GM23338 (cell line): ENCODE data around the gene FGF8. TPM values are rescaled to one million over a fixed set of nuclear protein-coding genes. Genes with fewer than 3 reads are reported as not detected.
A peak's percentile ranks its signal among the peaks of the same experiment; 100 is the strongest.

ENCODE experiments used
- ATAC-seq: fragments of 200-7000 bp; cut with Tn5 transposase; 3 replicates; pipeline ENCODE4 v1.9.1; 2020
- DNase-seq: peaks from one replicate; pipeline ENCODE4 v3.0.0-alpha.2; 2015; ENCODE audit warnings: low spot score
- H2AFZ ChIP-seq: fragments of 200-600 bp; sonication (generic); 2 replicates; pipeline ENCODE4 v1.8.0; 2016; ENCODE audit warnings: antibody characterized with exemption, mild to moderate bottlenecking, moderate library complexity
- H3F3A ChIP-seq: fragments of 200-600 bp; sonication (generic); replicated peaks from 2 replicates; pipeline ENCODE4 v1.8.0; 2017; ENCODE audit warnings: antibody characterized with exemption, mixed run types, low read depth
- H3K27ac ChIP-seq: fragments of 200-600 bp; sonication (generic); 2 replicates; pipeline ENCODE4 v1.6.1; 2016; ENCODE audit warnings: low read depth
- H3K27me3 ChIP-seq: fragments of 200-600 bp; sonication (generic); 2 replicates; pipeline ENCODE4 v1.8.0; 2016; ENCODE audit warnings: mild to moderate bottlenecking, mixed run types, moderate library complexity; ENCODE audit not compliant: insufficient read depth
- H3K36me3 ChIP-seq: fragments of 200-600 bp; sonication (generic); 2 replicates; pipeline ENCODE4 v1.8.0; 2016; ENCODE audit warnings: mild to moderate bottlenecking; ENCODE audit not compliant: insufficient read depth
- H3K4me1 ChIP-seq: fragments of 200-600 bp; sonication (generic); 2 replicates; pipeline ENCODE4 v1.8.0; 2016; ENCODE audit warnings: mild to moderate bottlenecking, moderate library complexity; ENCODE audit not compliant: insufficient read depth
- H3K4me2 ChIP-seq: fragments of 200-600 bp; sonication (generic); 2 replicates; pipeline ENCODE4 v1.7.1; 2017; ENCODE audit warnings: mixed run types
- H3K4me3 ChIP-seq: fragments of 200-600 bp; sonication (generic); 2 replicates; pipeline ENCODE4 v1.6.1; 2016; ENCODE audit warnings: mixed run types
- H3K79me2 ChIP-seq: fragments of 200-600 bp; sonication (generic); replicated peaks from 2 replicates; pipeline ENCODE4 v1.8.0; 2017; ENCODE audit warnings: mild to moderate bottlenecking; ENCODE audit not compliant: insufficient read depth
- H3K9me2 ChIP-seq: fragments of 200-600 bp; sonication (generic); 2 replicates; pipeline ENCODE4 v1.8.0; 2017; ENCODE audit not compliant: insufficient read depth
- H4K20me1 ChIP-seq: fragments of 200-600 bp; sonication (generic); replicated peaks from 2 replicates; pipeline ENCODE4 v1.8.0; 2017; ENCODE audit warnings: mild to moderate bottlenecking; ENCODE audit not compliant: insufficient read depth
- H3K27ac Mint-ChIP-seq: 2 replicates; pipeline ENCODE4 v1.8.0; 2020; ENCODE audit warnings: inconsistent platforms, mild to moderate bottlenecking, moderate library complexity, mixed read lengths
- H3K27me3 Mint-ChIP-seq: 3 replicates; pipeline ENCODE4 v1.8.0; 2022; ENCODE audit warnings: low read depth, mild to moderate bottlenecking, moderate library complexity, mixed read lengths, inconsistent platforms; ENCODE audit not compliant: insufficient read depth, poor library complexity
- H3K36me3 Mint-ChIP-seq: 3 replicates; pipeline ENCODE4 v1.8.0; 2021; ENCODE audit warnings: low read depth, mild to moderate bottlenecking, inconsistent platforms, moderate library complexity, mixed read lengths
- H3K4me1 Mint-ChIP-seq: 3 replicates; pipeline ENCODE4 v1.8.0; 2020; ENCODE audit warnings: mild to moderate bottlenecking, inconsistent platforms, mixed read lengths
- H3K4me3 Mint-ChIP-seq: 3 replicates; pipeline ENCODE4 v1.8.0; 2021; ENCODE audit warnings: moderate library complexity, mild to moderate bottlenecking, inconsistent platforms, mixed read lengths
- H3K9me3 Mint-ChIP-seq: 3 replicates; pipeline ENCODE4 v1.8.0; 2020; ENCODE audit warnings: moderate library complexity, mild to moderate bottlenecking, inconsistent platforms, mixed read lengths
- CREB1 ChIP-seq: fragments of 250-450 bp; sonication (Bioruptor Pico); IDR thresholded peaks from 2 replicates; pipeline ENCODE4 v1.5.0; 2020; ENCODE audit warnings: low read depth, mild to moderate bottlenecking, moderate library complexity
- EZH2 ChIP-seq: fragments of 200-600 bp; sonication (generic); IDR thresholded peaks from one replicate; pipeline ENCODE4 v1.8.0; 2017; ENCODE audit warnings: antibody characterized with exemption, mild to moderate bottlenecking, low read depth; ENCODE audit not compliant: unreplicated experiment
- EZH2phosphoT487 ChIP-seq: fragments of 200-600 bp; sonication (generic); IDR thresholded peaks from one replicate; pipeline ENCODE4 v1.8.1; 2018; ENCODE audit warnings: antibody characterized with exemption; ENCODE audit not compliant: unreplicated experiment
- JUNB ChIP-seq: IDR thresholded peaks from one replicate; pipeline ENCODE4 v1.6.1; 2016; ENCODE audit warnings: antibody characterized with exemption; ENCODE audit not compliant: unreplicated experiment
- NANOG ChIP-seq: IDR thresholded peaks from 2 replicates; pipeline ENCODE4 v1.6.1; 2016; ENCODE audit warnings: antibody characterized with exemption, borderline replicate concordance
- POLR2AphosphoS5 ChIP-seq: IDR thresholded peaks from 2 replicates; pipeline ENCODE4 v1.6.1; 2016; ENCODE audit warnings: antibody characterized with exemption, low read depth
- STAT1 ChIP-seq: IDR thresholded peaks from one replicate; pipeline ENCODE4 v1.6.1; 2016; ENCODE audit warnings: antibody characterized with exemption; ENCODE audit not compliant: unreplicated experiment
- ZNF331 ChIP-seq: fragments of 250-450 bp; sonication (Bioruptor Pico); IDR thresholded peaks from 2 replicates; pipeline ENCODE4 v1.5.0; 2020; ENCODE audit warnings: low read depth, mild to moderate bottlenecking, moderate library complexity
- ZNF462 ChIP-seq: fragments of 250-450 bp; sonication (Bioruptor Pico); IDR thresholded peaks from 2 replicates; pipeline ENCODE4 v1.5.0; 2020; ENCODE audit warnings: mild to moderate bottlenecking, moderate library complexity
- polyA plus RNA-seq: library from polyadenylated mRNA; unstranded; fragments of >200 nt; fragmentation: Nextera tagmentation; extraction: Ambion mirVana; gene quantifications from 2 replicates; pipeline ENCODE4 v1.2.1, GENCODE V29; 2016
- total RNA-seq: library from RNA; depleted of rRNA; stranded (reverse); fragments of >200 nt; shearing (Covaris generic); gene quantifications from 2 replicates; pipeline ENCODE4 v1.2.3, GENCODE V29; 2014
- TF ChIP-seq, protein P1 (sequence below), 2 experiments: fragments of 200-600 bp in 1 of 2; sonication (generic) in 1 of 2; conservative IDR thresholded peaks; 2 replicates each; pipeline versions ENCODE4 v1.5.1 to v1.6.1; 2016 to 2017; ENCODE audit warnings: antibody characterized with exemption in 2 of 2, low read depth in 2 of 2, mild to moderate bottlenecking in 2 of 2, moderate library complexity in 1 of 2
- TF ChIP-seq, protein P2 (sequence below): IDR thresholded peaks from 2 replicates; pipeline ENCODE4 v1.6.1; 2016; ENCODE audit warnings: antibody characterized with exemption

FGF8 gene
- total and polyA plus RNA-seq, 2 experiments from 2014 or later = 1.6 to 6.2 TPM

GRCh38 chr10:101816376-101816775, 40.5 kb upstream of the FGF8 start:
- H3K4me3 ChIP-seq = peak overlapping the region; percentile 88
- TF ChIP-seq JUNB (no peak), EZH2phosphoT487 (no peak), STAT1 (no peak), ZNF462 (CRISPR knock-in tag) (no peak), ZNF331 (no peak), POLR2AphosphoS5 (no peak), CREB1 (CRISPR knock-in tag) (no peak), NANOG (no peak), EZH2 (no peak)
- TF ChIP-seq, protein P1, sequence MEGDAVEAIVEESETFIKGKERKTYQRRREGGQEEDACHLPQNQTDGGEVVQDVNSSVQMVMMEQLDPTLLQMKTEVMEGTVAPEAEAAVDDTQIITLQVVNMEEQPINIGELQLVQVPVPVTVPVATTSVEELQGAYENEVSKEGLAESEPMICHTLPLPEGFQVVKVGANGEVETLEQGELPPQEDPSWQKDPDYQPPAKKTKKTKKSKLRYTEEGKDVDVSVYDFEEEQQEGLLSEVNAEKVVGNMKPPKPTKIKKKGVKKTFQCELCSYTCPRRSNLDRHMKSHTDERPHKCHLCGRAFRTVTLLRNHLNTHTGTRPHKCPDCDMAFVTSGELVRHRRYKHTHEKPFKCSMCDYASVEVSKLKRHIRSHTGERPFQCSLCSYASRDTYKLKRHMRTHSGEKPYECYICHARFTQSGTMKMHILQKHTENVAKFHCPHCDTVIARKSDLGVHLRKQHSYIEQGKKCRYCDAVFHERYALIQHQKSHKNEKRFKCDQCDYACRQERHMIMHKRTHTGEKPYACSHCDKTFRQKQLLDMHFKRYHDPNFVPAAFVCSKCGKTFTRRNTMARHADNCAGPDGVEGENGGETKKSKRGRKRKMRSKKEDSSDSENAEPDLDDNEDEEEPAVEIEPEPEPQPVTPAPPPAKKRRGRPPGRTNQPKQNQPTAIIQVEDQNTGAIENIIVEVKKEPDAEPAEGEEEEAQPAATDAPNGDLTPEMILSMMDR (conservative IDR thresholded peaks at IDR 0.05; ENCODE audit: low read depth in 2 of 2) = no peak
- TF ChIP-seq, protein P2, sequence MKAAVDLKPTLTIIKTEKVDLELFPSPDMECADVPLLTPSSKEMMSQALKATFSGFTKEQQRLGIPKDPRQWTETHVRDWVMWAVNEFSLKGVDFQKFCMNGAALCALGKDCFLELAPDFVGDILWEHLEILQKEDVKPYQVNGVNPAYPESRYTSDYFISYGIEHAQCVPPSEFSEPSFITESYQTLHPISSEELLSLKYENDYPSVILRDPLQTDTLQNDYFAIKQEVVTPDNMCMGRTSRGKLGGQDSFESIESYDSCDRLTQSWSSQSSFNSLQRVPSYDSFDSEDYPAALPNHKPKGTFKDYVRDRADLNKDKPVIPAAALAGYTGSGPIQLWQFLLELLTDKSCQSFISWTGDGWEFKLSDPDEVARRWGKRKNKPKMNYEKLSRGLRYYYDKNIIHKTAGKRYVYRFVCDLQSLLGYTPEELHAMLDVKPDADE = no peak
- ATAC-seq = no peak
- H3K27me3 ChIP-seq = no peaks in the 10 kb centered on the region
- H3K27ac Mint-ChIP-seq = peak overlapping the region; percentile 42; the same call in 1 of the 2 replicates
- peaks cover 15% of the 10 kb centered on the region; the same call in 2 of the 3 replicates for H3K36me3 Mint-ChIP-seq
- peaks cover 24% of the 10 kb centered on the region for H3K4me1 ChIP-seq
- peak overlapping the region; percentile 91 for H3K4me2 ChIP-seq
- DNase-seq = no peak
- peaks cover 25% of the 10 kb centered on the region; the same call in 2 of the 3 replicates for H3K4me1 Mint-ChIP-seq
- H4K20me1 ChIP-seq = peaks cover 55% of the 10 kb centered on the region
- H3K79me2 ChIP-seq = peaks cover 76% of the 10 kb centered on the region
- H3K9me3 Mint-ChIP-seq = no peaks in the 10 kb centered on the region; the same call in 2 of the 3 replicates
- peak overlapping the region; percentile 86 for H3K4me3 Mint-ChIP-seq
- no peaks in the 10 kb centered on the region for H3F3A ChIP-seq
- no peaks in the 10 kb centered on the region for H3K36me3 ChIP-seq
- H3K9me2 ChIP-seq = no peaks in the 10 kb centered on the region
- no peak overlapping the region for H2AFZ ChIP-seq
- H3K27me3 Mint-ChIP-seq = peaks cover 9% of the 10 kb centered on the region
- H3K27ac ChIP-seq = no peak overlapping the region
